SHP77 treated with DMSO at 0.1 percent for 48 hours (cell line): Measurements from ENCODE around the gene KDM4B.
"Not testable (repeated sequence)": the region's sequence is repeated elsewhere in the genome, so short reads cannot be mapped to it uniquely, and the experiment has no call there.

ENCODE experiments used
- DNase-seq: peaks from one replicate; lab custom pipeline; 2025; lab: John Stamatoyannopoulos, UW

Gene KDM4B

GRCh38 chr19:4968462-4969291 is at the start of gene KDM4B:
Gene KDM4B, plus strand, starts transcription at chr19:4969113. Its CDS starts 63,778 bp downstream, at chr19:5032891.
- peak; percentile 95 for DNase-seq

DNA sequence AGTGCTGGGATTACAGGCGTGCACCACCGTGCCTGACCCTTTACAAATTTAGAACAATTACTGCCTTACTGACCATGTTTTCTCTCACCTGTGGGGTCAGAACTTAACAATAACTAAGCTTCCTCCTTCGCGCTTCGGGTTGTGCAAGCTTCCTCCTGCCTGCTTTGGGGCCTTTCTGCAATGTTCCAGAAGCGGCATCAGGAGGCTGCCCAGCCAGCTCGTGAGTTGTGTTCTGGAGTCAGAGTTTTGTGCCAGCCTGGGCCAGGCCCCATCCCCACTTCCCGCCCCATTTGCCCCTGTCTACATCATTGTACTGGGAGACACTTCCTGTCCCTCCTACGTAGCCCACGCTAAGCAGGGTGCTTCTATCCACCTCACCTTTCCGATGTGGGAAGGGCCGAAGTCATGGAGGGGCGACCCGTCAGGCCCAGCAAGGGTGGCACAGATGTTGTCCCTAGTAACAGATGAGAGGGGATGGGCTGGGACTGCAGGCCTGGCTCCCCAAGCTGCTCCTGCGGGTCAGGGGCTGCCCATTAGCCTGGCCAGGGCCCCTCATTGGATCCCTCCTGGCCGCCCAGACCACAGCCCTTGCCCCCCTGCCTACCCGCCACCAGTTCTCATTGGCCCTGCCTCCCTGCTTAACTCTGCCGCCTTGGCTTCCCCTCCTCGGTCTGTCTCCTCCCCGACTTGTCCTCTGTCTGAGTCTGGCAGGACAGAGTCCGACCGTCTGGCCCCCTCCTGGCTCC is 46.2 kb upstream of the KDM4B start:
- DNase-seq = no peak

GRCh38 chr19:4923276-4923747 is 45.6 kb upstream of the KDM4B start:
- no peak for DNase-seq

GRCh38 chr19:4929186-4929585 is 39.7 kb upstream of the KDM4B start:
- DNase-seq = no peak

DNA sequence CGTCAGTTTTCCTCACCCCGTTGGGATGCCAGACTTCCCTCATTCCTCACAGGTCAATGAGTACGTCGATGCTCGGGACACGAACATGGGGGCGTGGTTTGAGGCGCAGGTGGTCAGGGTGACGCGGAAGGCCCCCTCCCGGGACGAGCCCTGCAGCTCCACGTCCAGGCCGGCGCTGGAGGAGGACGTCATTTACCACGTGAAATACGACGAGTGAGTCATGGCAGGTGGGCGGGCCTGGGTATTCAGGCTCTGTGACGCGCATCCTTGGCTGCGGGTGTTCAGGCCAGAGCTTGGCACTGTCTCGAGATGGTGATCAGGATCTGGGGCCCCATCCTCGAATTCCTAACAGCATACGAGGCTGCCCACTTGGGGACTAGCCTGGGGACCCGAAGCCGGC is 38.2 kb upstream of the KDM4B start:
- DNase-seq = no peak

- no peak for DNase-seq
Observed at GRCh38 chr19:4932711-4933110, 36.2 kb upstream of the KDM4B start.

- DNase-seq = no peak
Observed at GRCh38 chr19:4933528-4933927, 35.4 kb upstream of the KDM4B start.

- DNase-seq = no peak
Observed at GRCh38 chr19:4935444-4935843, 33.5 kb upstream of the KDM4B start.

DNA sequence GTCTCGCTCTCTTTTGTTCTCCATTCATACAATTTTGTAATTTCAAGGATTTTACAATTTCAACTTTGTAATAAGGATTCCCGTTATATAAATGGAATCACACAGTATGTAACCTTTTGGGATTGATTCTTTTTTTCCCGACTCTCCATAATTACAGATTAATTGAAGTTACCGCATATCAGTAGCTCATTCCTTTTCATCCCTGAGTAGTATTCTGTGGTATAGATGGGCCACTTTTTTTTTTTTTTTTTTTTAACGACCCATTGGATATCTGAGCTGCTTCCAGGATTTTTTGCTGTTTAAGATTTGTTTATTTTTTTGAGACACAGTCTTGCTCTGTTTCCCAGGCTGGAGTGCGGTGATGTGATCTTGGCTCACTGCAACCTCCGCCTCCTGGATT is 31.9 kb upstream of the KDM4B start:
- DNase-seq = no peak

DNA sequence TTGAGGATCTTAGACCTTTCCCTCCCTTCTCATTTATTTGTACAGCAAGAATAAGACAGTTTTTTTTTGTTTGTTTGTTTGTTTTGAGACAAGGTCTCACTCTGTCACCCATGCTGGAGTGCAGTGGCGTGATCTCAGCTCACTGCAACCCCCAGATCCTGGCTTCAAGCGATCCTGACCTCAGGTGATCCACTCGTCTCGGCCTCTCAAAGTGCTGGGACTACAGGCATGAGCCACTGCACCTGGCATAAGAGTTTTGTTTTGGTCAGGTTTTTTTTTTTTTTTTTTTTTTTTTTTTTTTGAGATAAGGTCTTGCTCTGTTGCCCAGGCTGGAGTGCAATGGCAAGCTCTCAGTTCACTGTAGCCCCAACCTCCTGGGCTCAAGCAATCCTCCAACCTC is 30.5 kb upstream of the KDM4B start:
- DNase-seq = not testable (repeated sequence)

DNA sequence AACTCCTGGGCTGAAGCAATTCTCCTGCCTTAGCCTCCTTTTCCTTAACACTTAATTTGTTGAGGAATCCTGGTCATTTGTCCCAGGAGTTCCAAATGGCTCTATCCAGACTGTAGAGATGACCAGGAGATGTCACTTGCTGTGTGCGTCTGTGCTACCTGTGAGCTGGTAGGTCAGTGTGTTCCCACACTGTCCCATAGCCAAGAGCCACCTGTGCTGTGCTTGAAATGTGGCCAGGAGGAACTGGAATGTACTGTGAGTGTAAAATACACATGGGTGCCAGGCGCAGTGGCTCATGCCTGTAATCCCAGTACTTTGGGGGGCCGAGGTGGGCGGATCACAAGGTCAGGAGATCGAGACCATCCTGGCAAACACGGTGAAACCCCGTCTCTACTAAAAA is 29.4 kb upstream of the KDM4B start:
- no peak for DNase-seq

GRCh38 chr19:4941638-4942169 is 27.2 kb upstream of the KDM4B start:
- DNase-seq = not testable (repeated sequence)

DNA sequence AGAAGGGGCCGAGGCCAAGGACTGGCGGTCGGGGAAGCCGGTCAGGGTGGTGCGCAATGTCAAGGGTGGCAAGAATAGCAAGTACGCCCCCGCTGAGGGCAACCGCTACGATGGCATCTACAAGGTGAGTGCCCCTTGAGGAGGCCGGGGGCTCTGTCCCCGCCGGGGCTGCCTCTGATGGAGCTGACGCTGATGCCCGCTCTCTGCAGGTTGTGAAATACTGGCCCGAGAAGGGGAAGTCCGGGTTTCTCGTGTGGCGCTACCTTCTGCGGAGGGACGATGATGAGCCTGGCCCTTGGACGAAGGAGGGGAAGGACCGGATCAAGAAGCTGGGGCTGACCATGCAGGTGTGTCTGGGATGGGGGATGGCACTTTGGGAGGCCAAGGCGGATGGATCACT is 18.3 kb upstream of the KDM4B start:
- DNase-seq = not testable (repeated sequence)

- no peak for DNase-seq
Observed at GRCh38 chr19:4951656-4952055, 17.3 kb upstream of the KDM4B start.

GRCh38 chr19:4952945-4953344 is 16.0 kb upstream of the KDM4B start:
- no peak for DNase-seq

- not testable (repeated sequence) for DNase-seq
Observed at GRCh38 chr19:4954320-4955149, 14.4 kb upstream of the KDM4B start.

DNA sequence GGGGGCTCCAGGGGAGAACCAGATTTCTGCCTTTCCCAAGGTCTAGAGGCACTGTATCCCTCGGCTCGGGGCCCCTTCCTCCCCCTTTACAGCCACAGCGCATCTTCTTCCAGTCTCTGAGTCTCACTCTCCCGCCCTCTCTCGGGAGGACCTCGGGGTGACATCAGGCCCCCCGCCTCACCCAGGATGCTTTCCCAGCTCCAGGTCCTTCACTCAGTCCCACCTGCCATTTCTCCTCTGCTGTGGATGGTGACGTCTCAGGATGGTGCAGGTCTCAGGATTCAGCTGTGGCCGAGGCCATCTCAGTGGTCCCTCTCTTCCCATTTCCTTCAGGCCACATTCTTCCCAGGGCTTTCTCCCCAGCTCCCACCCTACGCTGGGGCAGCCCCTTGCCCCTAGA is 13.6 kb upstream of the KDM4B start:
- DNase-seq = no peak

- DNase-seq = no peak
Observed at GRCh38 chr19:4957981-4958380, 10.9 kb upstream of the KDM4B start.

DNA sequence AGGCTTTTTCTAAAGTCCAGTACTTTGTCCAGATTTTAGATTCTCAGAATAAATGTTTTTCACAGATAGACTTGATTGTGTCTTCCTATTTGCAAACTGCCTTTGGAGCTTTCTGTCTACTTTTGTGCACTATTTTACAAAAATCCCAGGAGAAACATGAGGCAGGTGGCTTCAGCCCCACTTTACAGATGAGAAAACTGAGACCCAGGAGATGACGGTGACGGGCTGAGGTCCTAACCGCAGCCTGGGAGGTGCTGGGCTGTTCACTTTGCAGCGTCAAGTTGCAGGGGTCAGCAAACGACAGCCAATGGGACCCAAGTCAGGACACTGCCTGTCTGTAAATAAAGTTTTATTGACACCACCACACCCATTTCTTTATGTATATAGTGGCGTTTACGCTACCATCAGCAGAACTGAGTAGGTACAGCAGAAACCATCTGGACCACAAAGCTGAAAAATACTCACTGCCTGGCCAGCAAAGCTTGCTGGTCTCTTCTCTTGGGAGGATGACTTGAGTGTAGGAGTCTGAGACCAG is 6.8 kb upstream of the KDM4B start:
- DNase-seq = no peak

GRCh38 chr19:4965061-4965460 is 3.9 kb upstream of the KDM4B start:
- no peak for DNase-seq

DNA sequence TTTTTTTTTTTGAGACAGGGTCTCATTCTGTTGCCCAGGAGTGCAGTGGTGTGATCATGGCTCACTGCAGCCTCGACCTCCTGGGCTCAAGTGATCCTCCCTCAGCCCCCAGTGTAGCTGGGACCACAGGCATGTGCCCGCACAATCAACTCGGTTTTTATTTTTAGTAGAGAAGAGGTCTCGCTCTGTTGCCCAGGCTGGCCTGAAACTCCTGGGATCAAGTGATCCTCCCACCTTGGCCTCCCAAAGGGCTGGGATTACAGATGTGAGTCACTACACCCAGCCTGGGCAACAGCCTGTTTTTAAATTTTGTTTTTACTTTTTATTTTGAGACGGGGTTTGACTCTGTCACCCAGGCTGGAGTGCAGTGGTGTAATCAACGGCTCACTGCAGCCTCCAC is 2.3 kb upstream of the KDM4B start:
- no peak for DNase-seq
